GM19239 (cell line): ENCODE data around the gene PIP5K1C.
"Not testable (repeated sequence)": the region's sequence is repeated elsewhere in the genome, so short reads cannot be mapped to it uniquely, and the experiment has no call there.

Experiments
- DNase-seq: peaks from one replicate; pipeline ENCODE4 v3.0.0; 2011; ENCODE audit warnings: low spot score; ENCODE audit not compliant: insufficient read length
- FAIRE-seq: peaks from 2 replicates; lab custom pipeline; 2011; peaks lifted over from hg19 to GRCh38; lab: Jason Lieb, UNC

PIP5K1C gene

DNA sequence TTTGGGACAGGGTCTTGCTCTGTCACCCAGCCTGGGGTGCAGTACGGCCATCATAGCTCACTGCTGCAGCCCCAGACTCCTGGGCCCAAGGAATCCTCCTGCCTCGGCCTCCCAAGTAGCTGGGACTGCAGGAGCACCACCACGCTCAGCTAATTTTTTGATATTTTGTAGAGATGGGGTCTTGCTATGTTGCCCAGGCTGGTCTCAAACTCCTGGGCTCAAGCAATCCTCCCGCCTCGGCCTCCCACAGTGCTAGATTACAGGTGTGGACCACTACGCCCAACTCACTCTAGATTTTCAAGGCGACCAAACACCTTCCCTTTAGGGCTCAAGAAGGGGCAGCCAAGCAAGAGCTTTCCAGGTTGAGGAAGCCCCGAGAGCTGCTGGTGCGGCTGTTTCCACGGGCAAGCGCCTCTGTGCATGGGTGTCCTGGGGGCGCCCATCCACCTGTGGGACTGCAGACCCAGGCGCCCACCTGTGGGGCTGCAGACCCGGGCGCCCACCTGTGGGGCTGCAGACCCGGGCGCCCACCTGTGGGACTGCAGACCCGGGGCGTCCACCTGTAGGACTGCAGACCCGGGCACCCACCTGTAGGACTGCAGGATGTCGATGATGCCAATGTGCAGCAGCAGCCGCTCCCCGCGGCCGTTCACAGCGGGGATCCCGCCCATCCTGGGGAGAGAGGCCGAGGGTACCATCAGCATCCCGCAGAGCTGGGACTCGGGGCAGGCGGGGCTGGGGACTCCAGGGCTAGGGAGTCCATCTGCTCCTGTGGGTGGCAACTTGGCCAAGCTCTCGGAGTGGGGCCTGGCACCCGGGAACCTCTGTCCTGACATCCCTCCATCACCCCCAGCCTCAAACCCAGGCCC lies 52.0 kb downstream of the PIP5K1C start:
- no peak for DNase-seq
- FAIRE-seq = no peak

DNA sequence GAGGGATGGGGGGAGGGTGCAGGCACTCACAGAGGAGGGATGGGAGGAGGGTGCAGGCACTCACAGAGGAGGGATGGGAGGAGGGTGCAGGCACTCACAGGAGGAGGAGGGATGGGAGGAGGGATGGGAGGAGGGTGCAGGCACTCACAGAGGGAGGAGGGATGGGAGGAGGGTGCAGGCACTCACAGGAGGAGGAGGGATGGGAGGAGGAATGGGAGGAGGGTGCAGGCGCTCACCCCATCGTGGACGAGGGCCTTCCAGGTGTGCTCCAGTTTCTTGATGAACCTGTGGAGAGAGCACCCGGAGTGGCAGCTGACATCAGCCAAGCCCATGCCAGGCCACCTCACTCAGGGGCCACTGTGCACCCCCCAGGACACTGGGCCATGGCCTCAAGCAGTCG lies 53.2 kb downstream of the PIP5K1C start:
- FAIRE-seq, DNase-seq: not testable (repeated sequence)

DNA sequence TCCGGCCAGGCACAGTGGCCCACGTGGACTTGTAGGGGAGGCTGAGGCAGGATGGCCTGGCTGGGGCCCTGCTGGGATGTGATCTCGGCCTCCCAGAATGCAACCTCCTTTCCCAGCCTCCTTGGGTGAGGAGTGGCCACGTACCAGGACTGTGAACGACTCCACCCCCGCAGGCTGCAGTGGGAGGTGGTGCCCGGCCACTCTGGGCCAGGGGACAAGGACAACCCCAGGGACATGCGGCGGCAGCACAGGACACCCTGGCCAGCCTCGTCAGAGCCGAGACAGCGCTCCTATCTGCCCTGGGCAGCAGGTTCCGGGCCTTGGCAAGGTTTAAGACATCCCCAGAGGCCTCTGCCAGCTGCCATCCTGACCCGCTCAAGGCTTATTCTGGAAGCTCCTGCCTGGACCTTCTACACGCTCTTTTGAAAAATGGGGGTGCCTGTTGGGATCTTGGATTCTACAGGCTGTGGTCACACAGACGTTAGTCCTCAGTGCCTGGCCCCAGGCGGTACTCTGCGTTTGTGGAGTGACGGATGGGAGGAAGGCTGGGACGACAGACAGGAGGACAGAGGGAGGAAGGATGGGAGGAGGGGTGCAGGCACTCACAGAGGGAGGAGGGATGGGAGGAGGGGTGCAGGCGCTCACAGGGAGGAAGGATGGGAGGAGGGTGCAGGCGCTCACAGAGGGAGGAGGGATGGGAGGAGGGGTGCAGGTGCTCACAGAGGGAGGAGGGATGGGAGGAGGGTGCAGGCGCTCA lies 53.8 kb downstream of the PIP5K1C start:
- no peak for FAIRE-seq
- no peak for DNase-seq

DNA sequence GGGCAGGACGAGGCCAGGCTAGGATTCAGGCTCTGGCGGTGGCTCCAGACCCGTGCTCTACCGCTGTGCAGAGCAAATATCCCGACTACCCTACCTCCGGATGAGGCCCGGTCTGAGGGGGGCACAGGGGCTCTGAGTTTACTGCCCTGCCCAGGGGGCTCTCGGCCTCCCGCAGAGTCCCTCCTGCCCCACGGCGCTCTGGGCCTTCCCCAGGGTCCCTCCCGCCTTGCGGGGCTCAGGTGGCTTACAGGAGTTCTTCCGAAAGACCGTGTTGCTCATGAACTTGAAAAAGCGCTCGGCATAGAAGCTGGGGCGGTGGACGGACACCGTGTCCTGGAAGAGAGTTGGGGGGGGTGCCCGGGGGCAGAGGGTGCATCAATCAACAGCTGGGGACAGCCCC lies 54.5 kb downstream of the PIP5K1C start:
- DNase-seq = no peak
- FAIRE-seq = no peak

DNA sequence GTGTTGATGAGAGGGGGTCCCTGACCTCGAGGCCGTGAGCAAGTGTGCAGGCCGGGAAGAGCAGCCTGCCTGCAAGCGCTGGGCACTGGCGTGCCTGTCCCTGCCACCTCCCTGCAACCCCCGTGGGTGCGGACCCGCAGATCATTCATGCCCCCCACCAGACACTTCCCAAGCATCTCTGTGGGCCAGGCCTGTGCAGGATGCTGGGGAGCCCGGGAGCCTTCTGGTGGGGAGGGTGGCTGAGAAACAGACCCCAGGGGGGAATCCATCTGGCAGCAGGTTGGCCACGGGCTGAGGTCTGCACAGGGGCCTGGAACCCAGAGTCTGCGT lies 55.2 kb downstream of the PIP5K1C start:
- DNase-seq = no peak
- FAIRE-seq = no peak

DNA sequence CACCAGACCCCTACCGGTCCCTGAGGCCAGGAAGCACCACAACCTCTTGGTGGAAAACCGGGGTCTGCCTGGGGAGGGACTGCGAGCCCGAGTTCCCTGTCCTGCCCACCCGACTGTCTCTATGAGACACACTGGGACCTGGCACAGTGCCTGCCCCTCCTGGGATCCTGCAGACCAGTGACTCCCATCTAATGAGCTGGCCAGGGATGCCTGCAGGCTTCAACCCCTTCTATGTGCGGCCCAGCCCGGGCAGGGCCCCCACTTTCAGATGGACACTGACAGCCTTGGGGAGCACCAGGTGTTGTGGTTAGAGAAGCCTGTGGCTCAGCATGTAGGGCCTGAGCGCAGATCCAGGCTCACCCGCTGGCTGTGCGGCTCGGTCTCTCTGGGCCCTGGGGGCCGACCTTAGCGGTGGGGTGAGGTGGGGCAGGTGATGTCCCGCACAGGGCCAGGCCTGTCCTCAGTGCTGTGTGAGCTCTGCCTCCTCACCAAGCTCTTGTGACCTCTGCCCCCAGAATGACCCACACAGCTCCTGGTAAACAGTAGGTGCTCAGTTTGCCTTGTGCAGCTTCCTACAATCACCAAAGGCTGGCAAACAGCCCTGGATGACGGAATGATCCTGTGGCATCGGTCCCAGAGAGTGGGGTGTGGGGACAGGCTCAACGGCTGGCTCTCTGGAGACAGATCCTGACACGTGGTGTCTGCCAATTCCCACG lies 55.8 kb downstream of the PIP5K1C start:
- DNase-seq (no peak), FAIRE-seq (no peak)

DNA sequence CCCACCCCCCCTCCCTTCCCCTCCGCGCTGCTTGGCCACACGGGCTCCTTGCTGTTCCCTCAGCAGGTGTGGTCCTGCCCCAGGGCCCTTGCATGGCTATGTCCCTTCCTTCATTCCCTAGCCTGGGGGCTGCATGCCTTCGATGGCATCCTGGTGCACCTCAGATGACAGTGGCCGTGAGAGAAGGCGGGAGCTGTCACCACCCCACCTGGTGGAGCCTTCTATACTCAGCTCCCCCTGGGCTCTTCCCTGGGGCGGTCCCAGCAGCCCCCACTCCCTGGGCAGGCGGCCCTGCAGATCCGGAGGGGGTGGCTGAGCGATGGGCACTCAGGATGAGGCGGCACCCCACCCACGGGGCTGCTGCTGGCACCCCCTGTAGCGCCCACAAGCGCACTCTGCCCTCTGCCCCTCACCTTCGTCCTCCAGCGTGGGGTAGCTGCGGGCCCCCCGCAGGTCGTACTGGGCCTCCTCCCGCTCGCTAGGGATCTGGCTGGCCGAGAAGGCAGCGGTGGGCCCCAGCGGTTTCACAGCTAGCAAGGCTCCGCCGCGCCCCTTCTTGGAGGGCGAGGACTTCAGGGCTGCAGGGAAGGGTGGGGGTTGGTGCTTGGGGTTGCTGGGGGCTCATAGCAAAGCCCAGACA lies 56.5 kb downstream of the PIP5K1C start:
- FAIRE-seq (no peak), DNase-seq (no peak)

DNA sequence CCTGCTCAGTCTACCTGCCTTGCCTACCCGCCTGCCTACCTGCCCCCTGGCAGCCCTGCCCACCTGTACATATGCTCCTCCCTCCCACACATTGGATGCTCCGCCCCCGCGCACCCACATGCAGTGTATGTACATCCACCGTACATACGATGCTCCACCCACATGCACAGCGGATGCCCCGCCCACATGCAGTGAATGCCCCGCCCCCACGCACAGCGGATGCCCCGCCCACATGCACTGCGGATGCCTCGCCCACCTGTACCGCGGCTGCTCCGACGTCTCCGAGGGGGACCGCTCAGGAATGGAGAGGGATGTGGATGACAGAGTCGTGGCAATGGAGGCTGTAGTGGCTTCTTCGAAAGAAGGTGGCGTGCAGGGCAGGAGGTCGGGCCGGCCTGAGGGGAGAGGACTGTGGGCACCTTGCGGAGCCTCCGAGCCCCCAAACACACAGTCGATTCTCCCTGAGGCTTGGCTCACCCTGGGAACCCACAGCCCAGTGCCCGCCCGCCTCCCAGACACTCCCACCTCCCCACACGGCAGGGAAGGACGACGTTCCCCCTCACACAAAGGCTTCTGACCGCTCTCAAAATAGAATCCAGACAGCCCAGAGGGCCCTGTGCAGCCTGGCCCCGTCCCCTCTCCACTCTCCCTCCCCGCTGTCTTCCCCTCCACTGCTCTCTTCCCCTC lies 57.1 kb downstream of the PIP5K1C start:
- DNase-seq (no peak), FAIRE-seq (no peak)

DNA sequence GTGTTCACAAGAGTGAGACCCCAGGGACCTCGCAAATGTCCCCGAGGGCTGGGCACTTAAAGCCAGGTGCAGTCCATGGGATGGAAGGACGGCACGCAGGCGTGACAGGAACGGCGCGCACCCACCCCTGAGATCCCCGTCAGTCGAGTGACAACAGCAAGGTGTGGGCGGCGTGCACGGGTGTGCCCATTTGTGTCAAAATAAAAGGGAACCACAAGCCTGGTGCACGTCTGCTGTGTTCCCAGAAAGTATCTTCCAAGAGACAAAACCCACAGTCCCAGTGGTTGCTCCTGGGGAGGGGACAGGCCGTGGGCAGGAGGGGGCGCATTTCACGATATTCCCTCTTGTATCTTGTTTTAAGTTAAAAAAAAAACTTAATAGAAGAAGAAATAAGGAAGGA lies 58.0 kb downstream of the PIP5K1C start:
- no peak for FAIRE-seq
- no peak for DNase-seq

DNA sequence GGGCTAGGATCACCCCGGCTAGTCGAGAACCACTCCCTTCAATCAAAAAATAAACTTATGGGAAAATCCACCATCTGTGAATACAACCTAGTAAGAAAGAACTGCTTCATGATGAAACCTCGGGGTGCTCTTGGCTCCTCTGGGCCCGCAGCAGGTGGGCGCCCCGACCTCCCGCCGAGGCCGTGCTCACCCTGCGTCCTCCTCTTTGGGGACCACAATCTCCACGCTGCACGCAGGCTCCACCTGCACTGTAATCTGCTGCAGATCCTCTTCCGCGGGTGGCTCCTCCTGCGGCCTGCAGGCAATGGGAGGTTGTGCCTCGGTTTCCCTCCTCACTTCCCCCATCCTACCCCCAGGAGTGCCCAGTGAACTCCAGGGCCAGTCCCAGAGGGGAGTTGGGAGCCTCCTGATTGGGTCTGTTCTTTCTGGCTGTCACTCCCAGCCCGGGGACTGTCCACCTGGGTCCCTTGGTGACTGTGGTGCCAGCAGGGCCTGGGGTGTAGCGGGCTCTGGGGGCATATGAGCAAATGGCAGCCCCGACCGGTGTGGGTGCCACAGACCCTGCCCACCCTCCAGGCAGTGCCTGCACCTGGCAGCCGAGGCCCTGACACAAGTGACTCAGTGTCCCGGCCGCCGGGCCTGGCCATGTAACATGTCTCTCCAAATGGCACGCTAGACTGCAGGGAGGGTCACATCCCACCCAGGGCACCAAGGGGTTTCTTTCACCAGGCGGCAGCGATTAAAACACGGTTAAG lies 58.6 kb downstream of the PIP5K1C start:
- FAIRE-seq = no peak
- DNase-seq = no peak

DNA sequence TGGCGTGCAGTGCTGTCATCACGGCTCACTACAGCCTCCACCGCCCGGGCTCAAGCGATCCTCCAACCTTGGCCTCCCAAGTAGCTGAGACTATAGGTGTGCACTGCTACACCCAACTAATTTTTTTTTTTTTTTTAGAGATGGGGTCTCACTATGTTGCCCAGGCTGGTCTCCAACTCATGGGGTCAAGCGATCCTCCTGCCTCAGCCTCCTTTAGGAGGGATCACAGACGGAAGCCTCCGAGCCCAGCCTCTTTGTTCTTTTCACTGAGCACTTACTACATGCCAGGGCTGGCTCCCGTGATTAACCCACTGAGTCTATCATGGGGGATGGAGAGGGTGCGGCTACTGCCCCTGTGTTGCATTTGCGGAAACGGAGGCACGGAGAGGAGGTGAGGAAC lies 60.8 kb downstream of the PIP5K1C start:
- FAIRE-seq (no peak), DNase-seq (no peak)

DNA sequence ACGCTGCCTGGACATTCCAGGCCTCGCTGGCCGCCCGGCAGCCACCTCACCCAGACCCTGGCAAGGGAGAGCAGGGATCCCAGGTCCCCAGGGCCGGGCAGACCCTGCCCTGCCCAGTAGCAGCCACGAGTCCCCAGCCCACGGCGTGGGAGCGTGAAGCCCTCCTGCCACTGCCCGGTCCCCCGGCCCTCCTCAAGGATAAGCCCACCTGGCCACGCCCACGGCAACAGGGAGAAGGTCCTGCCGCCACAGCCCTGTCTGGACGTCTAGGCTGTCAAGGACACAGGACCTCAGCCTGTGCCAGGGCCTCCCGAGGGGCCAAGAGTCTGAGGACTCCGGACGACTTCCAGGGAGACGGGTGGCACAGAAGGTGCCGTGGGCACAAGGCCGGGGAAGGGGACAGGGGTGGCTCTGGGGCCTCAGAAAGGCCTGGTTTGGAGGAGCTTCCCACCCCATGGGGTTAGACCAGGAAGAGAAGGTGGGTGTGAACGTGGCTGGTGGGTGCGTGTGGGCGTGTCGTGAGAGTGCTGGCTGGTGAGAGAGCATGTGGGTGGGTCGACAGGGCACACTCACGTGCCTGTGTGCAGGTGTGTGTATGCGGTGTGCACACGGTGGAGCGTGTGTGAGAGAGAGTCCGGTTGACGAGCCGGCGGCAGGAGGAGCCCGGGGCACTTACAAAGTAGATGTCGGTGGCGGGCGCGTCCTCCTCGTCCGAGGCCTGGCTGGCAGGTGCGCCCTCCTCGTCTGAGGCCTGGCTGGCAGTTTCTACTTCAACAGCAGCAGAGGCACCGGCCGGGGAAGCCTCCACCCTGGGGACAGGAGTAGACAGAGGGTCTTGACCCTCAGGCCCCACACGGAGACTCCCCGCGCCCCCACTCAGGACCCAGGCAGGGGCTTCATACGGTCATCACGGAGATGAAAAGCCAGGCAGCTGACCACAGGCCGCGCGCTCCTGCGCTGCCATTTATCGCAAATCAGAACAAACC lies 61.8 kb downstream of the PIP5K1C start:
- FAIRE-seq = no peak
- no peak for DNase-seq

DNA sequence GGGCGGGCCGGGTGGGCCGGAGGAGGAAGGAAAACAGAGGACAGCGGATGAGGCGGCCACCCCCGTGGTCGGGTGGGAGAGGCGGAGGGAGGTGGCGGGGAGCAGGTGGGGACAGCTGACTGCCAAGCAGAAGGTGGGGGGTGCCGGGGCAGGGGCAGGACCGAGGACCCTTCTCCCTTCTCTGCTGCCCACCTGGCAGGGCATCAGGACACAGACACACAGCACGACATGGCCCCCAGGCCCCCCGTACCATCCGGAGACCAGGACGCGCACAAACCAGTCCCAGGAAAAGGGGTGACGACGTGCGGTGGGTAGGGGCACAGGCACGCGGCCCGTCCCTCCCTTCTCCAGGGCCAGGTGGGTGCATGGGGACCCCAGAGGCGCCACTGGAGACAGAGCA lies 62.6 kb downstream of the PIP5K1C start:
- no peak for FAIRE-seq
- no peak for DNase-seq

DNA sequence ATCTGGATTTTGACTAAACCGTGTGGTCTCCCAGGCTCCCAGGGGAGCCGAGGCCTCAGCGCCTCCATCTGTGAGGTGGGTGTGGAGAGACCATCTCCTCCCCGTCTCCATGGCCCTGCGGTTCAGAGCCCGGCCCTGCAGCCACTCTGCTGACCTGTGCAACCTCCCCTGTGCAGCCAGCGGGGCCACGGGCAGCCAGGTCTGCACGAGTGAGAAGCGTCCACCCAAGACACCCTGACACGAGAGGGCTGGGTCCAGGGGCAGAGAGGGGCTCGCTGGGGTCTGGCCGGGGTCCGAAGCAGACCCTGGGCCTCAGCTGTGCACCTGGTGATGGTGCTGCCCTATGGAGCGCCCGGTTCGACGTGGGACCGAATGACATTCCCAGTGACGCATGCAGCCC lies 63.3 kb downstream of the PIP5K1C start:
- no peak for DNase-seq
- no peak for FAIRE-seq

DNA sequence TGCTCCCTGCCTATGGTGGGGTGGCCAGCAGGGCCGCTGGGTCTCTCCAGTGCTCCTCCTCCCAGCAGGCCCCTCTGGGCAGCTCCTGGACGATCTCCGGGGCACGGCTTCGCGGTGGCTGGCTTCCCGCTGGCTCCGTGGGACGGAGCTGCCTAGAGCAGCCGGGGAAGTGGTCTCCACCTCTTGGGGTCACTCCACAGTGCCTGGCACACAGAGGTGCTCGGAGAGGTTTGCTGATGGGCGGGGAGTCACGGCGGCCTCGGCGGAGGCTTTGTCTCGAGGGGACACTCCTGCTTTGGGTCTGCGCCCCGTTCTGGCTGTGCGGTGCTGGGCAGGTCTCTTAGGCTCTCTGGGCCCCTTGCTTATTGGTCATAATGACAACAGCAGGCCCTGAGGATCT lies 63.8 kb downstream of the PIP5K1C start:
- DNase-seq = no peak
- FAIRE-seq = no peak

DNA sequence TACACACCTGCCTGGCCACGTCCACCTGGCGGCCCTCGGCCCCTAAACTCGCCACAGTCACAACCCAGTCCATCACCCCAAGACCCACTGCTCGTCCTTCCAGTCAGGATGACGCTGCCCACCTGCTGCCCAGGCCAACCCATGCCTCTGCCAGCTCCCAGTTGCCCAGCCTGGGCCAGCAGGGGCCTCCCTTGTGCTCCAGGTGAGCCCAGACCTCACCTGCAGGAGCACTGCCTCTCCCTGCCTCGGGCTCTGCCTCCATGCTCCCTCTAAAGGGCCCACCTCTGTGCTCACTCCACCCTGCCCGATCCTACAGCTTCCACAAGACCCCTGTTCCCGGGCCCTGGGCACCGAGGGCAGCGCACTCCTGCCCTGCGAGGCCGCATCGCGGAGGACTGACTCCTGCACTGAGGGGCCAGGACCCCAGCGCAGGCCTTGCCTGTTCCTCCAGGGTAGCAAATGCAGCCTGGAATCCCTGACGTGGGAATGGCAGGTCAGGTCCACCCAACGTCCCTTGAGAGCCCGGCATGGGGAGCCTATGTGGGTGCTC lies 65.7 kb downstream of the PIP5K1C start:
- FAIRE-seq (no peak), DNase-seq (no peak)

DNA sequence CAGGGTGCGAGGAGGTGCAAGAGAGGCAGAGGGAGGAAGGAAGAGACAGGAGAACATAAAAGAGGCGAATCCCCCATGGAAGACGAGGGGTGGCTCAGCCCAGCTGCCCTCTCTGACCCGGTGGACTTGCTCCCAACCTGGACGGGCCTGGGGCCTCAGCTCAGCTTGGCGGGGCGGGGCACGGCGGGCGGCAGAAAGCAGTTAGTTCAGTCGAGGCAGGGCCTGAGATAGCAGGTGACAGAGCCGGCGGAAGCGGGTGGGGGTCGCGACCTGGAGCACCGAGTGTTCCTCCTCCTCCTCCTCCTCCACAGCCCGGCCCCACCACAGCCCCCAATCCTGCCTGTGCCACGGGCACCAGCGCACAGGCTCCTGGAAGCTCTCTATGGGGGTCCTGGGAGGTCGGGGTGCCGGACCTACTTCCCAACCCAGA lies 66.7 kb downstream of the PIP5K1C start:
- FAIRE-seq (no peak), DNase-seq (no peak)
